ENCODE data around the gene HCLS1. TPM values are rescaled to one million over a fixed set of nuclear protein-coding genes. Genes with fewer than 3 reads are reported as not detected.

Gene HCLS1
- total and polyA plus RNA-seq, 2 experiments from 2014 or later: 28.6 to 39.2 TPM

GRCh38 chr3:121703973-121704372 is 43.3 kb upstream of the HCLS1 start:
- Histone ChIP-seq H4K20me1 (ENCODE audit: insufficient read depth) (no peaks in the 10 kb centered on the region), H3K27me3 (replicated peaks; ENCODE audit: insufficient read depth) (no peaks in the 10 kb centered on the region), H2AFZ (no peak overlapping the region), H3K9me2 (ENCODE audit: insufficient read depth) (no peaks in the 10 kb centered on the region), H3K79me2 (ENCODE audit: insufficient read depth) (peaks cover 68% of the 10 kb centered on the region), H3K4me3 (no peak overlapping the region), H3K4me1 (ENCODE audit: insufficient read depth) (no peaks in the 10 kb centered on the region), H3K9me3 (ENCODE audit: low read depth) (no peaks in the 10 kb centered on the region), H3K4me2 (ENCODE audit: unreplicated experiment) (no peak overlapping the region), H3F3A (ENCODE audit: insufficient read depth) (no peaks in the 10 kb centered on the region), H3K9ac (no peak overlapping the region), H3K27ac (no peak overlapping the region), H3K36me3 (ENCODE audit: low read depth) (peaks cover 54% of the 10 kb centered on the region)
- 95 to 99% methylated on average over 5 of the region's 5 CpGs for WGBS, 2 experiments (ENCODE audit: low coverage in 1 of 2, low lambda C conversion rate in 2 of 2, missing lambda C conversion rate in 2 of 2)
- no peak for DNase-seq
- in situ Hi-C loops (cut with MboI): no loop called here
- TF ChIP-seq EZH2phosphoT487 (IDR thresholded peaks at IDR 0.05; ENCODE audit: insufficient read depth, low read depth): no peak
- no peak for TF ChIP-seq EZH2 (IDR thresholded peaks at IDR 0.05; ENCODE audit: insufficient read depth, poor library complexity, severe bottlenecking)

- Histone ChIP-seq H3K9me2 (ENCODE audit: insufficient read depth) (peaks cover 6% of the 10 kb centered on the region), H3K27ac (no peak overlapping the region), H3K36me3 (ENCODE audit: low read depth) (peaks cover 77% of the 10 kb centered on the region), H3K27me3 (replicated peaks; ENCODE audit: insufficient read depth) (no peaks in the 10 kb centered on the region), H3K4me3 (no peak overlapping the region), H3K79me2 (ENCODE audit: insufficient read depth) (peaks cover 31% of the 10 kb centered on the region), H3K4me2 (ENCODE audit: unreplicated experiment) (no peak overlapping the region), H3K4me1 (ENCODE audit: insufficient read depth) (no peaks in the 10 kb centered on the region), H4K20me1 (ENCODE audit: insufficient read depth) (no peaks in the 10 kb centered on the region), H2AFZ (no peak overlapping the region), H3K9ac (no peak overlapping the region), H3K9me3 (ENCODE audit: low read depth) (no peaks in the 10 kb centered on the region), H3F3A (ENCODE audit: insufficient read depth) (no peaks in the 10 kb centered on the region)
- in situ Hi-C loops (cut with MboI): no loop called here
- DNase-seq: no peak
- no peak for TF ChIP-seq EZH2 (IDR thresholded peaks at IDR 0.05; ENCODE audit: insufficient read depth, poor library complexity, severe bottlenecking)
- no peak for TF ChIP-seq EZH2phosphoT487 (IDR thresholded peaks at IDR 0.05; ENCODE audit: insufficient read depth, low read depth)
Measured at GRCh38 chr3:121698901-121699300, 38.2 kb upstream of the HCLS1 start.

- DNase-seq: no peak
- Histone ChIP-seq H3K9ac (no peak overlapping the region), H3K79me2 (ENCODE audit: insufficient read depth) (peaks cover 27% of the 10 kb centered on the region), H3F3A (ENCODE audit: insufficient read depth) (no peaks in the 10 kb centered on the region), H4K20me1 (ENCODE audit: insufficient read depth) (no peaks in the 10 kb centered on the region), H3K36me3 (ENCODE audit: low read depth) (peaks cover 77% of the 10 kb centered on the region), H2AFZ (no peak overlapping the region), H3K4me3 (no peak overlapping the region), H3K27me3 (replicated peaks; ENCODE audit: insufficient read depth) (no peaks in the 10 kb centered on the region), H3K4me1 (ENCODE audit: insufficient read depth) (no peaks in the 10 kb centered on the region), H3K27ac (no peak overlapping the region), H3K9me2 (ENCODE audit: insufficient read depth) (peaks cover 6% of the 10 kb centered on the region), H3K9me3 (ENCODE audit: low read depth) (no peaks in the 10 kb centered on the region), H3K4me2 (ENCODE audit: unreplicated experiment) (no peak overlapping the region)
- no peak for TF ChIP-seq EZH2 (IDR thresholded peaks at IDR 0.05; ENCODE audit: insufficient read depth, poor library complexity, severe bottlenecking)
- no peak for TF ChIP-seq EZH2phosphoT487 (IDR thresholded peaks at IDR 0.05; ENCODE audit: insufficient read depth, low read depth)
- in situ Hi-C loops (cut with MboI): no loop called here
- WGBS, 2 experiments (ENCODE audit: low coverage in 1 of 2, low lambda C conversion rate in 2 of 2, missing lambda C conversion rate in 2 of 2): 97 to 100% methylated on average over 1 of the region's 1 CpG
Measured at GRCh38 chr3:121698476-121698875, 37.8 kb upstream of the HCLS1 start.

DNA sequence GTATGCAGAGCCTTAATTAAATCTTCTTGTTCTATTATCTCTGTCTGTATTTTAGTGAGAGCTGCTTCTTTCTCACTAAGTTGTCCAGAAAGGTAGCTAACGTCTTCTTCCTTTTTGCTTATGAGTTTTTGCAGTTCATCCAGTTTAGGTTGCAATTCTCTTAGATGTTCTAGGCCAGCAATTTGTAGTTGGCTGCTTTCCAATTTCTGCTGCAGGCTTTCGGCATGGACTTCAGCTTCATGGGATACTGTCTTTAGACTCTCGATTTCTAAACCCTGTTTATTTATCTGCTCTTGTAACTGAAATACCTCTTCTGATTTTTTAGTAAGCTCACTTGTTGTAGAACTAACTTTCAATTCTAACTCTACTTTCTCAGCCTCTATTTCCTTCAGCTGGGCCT is 35.5 kb upstream of the HCLS1 start:
- 99% methylated on average over 3 of the region's 3 CpGs for WGBS, 2 experiments (ENCODE audit: low coverage in 1 of 2, low lambda C conversion rate in 2 of 2, missing lambda C conversion rate in 2 of 2)
- H3K36me3 ChIP-seq (ENCODE audit: low read depth): peaks cover 79% of the 10 kb centered on the region
- 0 out of 2 replicates have a peak, but pooled peaks cover 9% of the 10 kb centered on the region for H3K79me2 ChIP-seq (ENCODE audit: insufficient read depth)
- no peak overlapping the region for H2AFZ ChIP-seq
- H3F3A ChIP-seq (ENCODE audit: insufficient read depth): no peaks in the 10 kb centered on the region
- no peaks in the 10 kb centered on the region for H3K27me3 ChIP-seq (replicated peaks; ENCODE audit: insufficient read depth)
- TF ChIP-seq EZH2phosphoT487 (IDR thresholded peaks at IDR 0.05; ENCODE audit: insufficient read depth, low read depth) (no peak), EZH2 (IDR thresholded peaks at IDR 0.05; ENCODE audit: insufficient read depth, poor library complexity, severe bottlenecking) (no peak)
- no peak overlapping the region for H3K27ac ChIP-seq
- no peaks in the 10 kb centered on the region for H3K9me3 ChIP-seq (ENCODE audit: low read depth)
- in situ Hi-C loops (cut with MboI): no loop called here
- H3K9me2 ChIP-seq (ENCODE audit: insufficient read depth): peaks cover 6% of the 10 kb centered on the region
- H3K4me3 ChIP-seq: no peak overlapping the region
- H3K9ac ChIP-seq: no peak overlapping the region
- H4K20me1 ChIP-seq (ENCODE audit: insufficient read depth): no peaks in the 10 kb centered on the region
- no peak overlapping the region for H3K4me2 ChIP-seq (ENCODE audit: unreplicated experiment)
- DNase-seq: no peak
- no peaks in the 10 kb centered on the region for H3K4me1 ChIP-seq (ENCODE audit: insufficient read depth)

Measured in GM23248 (cell line).